WTC11 (cell line): ENCODE data around the gene TNNI3K.

Experiments used
- TF ChIP-seq, protein P1 (sequence below): sonication (generic); formaldehyde crosslinking; IDR thresholded peaks from 2 replicates; pipeline ENCODE4 v1.8.1; 2023; ENCODE audit warnings: mild to moderate bottlenecking, missing genetic modification reagents, moderate library complexity
- TF ChIP-seq, protein P2 (sequence below): sonication (generic); formaldehyde crosslinking; IDR thresholded peaks from 2 replicates; pipeline ENCODE4 v1.8.1; 2023; ENCODE audit warnings: mild to moderate bottlenecking, missing genetic modification reagents, borderline replicate concordance
- TF ChIP-seq, protein P3 (sequence below): fragments of 200-600 bp; IDR thresholded peaks from 2 replicates; pipeline ENCODE4 v1.8.0; 2022; ENCODE audit warnings: antibody characterized with exemption
- TF ChIP-seq, protein P4 (sequence below): sonication (generic); formaldehyde crosslinking; IDR thresholded peaks from 2 replicates; pipeline ENCODE4 v1.8.0; 2022; ENCODE audit warnings: mild to moderate bottlenecking, missing genetic modification reagents
- TF ChIP-seq, protein P5 (sequence below): sonication (generic); formaldehyde crosslinking; conservative IDR thresholded peaks from 2 replicates; pipeline ENCODE4 v1.8.1; 2022; ENCODE audit warnings: mild to moderate bottlenecking, missing genetic modification reagents

DNA sequence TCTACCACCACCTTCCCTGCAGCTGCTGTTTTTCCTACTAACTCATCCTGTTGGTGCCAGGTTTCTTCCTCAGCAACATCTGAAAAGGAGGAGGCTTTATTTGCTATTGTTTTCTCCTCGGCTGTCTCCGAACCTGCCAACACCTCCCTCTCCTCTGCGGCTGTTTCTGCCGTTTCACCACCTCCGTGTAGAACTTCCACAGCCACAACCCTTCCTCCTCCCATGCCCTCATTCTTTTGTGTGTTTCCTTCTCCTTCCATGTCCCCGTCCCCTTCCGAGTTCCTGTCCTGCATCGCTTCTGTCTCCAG, 336.3 kb downstream of the TNNI3K start:
- TF ChIP-seq, protein P1, sequence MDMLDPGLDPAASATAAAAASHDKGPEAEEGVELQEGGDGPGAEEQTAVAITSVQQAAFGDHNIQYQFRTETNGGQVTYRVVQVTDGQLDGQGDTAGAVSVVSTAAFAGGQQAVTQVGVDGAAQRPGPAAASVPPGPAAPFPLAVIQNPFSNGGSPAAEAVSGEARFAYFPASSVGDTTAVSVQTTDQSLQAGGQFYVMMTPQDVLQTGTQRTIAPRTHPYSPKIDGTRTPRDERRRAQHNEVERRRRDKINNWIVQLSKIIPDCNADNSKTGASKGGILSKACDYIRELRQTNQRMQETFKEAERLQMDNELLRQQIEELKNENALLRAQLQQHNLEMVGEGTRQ (CRISPR knock-in tag), result no peak
- TF ChIP-seq, protein P2, sequence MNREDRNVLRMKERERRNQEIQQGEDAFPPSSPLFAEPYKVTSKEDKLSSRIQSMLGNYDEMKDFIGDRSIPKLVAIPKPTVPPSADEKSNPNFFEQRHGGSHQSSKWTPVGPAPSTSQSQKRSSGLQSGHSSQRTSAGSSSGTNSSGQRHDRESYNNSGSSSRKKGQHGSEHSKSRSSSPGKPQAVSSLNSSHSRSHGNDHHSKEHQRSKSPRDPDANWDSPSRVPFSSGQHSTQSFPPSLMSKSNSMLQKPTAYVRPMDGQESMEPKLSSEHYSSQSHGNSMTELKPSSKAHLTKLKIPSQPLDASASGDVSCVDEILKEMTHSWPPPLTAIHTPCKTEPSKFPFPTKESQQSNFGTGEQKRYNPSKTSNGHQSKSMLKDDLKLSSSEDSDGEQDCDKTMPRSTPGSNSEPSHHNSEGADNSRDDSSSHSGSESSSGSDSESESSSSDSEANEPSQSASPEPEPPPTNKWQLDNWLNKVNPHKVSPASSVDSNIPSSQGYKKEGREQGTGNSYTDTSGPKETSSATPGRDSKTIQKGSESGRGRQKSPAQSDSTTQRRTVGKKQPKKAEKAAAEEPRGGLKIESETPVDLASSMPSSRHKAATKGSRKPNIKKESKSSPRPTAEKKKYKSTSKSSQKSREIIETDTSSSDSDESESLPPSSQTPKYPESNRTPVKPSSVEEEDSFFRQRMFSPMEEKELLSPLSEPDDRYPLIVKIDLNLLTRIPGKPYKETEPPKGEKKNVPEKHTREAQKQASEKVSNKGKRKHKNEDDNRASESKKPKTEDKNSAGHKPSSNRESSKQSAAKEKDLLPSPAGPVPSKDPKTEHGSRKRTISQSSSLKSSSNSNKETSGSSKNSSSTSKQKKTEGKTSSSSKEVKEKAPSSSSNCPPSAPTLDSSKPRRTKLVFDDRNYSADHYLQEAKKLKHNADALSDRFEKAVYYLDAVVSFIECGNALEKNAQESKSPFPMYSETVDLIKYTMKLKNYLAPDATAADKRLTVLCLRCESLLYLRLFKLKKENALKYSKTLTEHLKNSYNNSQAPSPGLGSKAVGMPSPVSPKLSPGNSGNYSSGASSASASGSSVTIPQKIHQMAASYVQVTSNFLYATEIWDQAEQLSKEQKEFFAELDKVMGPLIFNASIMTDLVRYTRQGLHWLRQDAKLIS (CRISPR knock-in tag), result no peak
- TF ChIP-seq, protein P3, sequence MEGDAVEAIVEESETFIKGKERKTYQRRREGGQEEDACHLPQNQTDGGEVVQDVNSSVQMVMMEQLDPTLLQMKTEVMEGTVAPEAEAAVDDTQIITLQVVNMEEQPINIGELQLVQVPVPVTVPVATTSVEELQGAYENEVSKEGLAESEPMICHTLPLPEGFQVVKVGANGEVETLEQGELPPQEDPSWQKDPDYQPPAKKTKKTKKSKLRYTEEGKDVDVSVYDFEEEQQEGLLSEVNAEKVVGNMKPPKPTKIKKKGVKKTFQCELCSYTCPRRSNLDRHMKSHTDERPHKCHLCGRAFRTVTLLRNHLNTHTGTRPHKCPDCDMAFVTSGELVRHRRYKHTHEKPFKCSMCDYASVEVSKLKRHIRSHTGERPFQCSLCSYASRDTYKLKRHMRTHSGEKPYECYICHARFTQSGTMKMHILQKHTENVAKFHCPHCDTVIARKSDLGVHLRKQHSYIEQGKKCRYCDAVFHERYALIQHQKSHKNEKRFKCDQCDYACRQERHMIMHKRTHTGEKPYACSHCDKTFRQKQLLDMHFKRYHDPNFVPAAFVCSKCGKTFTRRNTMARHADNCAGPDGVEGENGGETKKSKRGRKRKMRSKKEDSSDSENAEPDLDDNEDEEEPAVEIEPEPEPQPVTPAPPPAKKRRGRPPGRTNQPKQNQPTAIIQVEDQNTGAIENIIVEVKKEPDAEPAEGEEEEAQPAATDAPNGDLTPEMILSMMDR, result no peak
- TF ChIP-seq, protein P4, sequence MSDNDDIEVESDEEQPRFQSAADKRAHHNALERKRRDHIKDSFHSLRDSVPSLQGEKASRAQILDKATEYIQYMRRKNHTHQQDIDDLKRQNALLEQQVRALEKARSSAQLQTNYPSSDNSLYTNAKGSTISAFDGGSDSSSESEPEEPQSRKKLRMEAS (CRISPR knock-in tag), result no peak
- TF ChIP-seq, protein P5, sequence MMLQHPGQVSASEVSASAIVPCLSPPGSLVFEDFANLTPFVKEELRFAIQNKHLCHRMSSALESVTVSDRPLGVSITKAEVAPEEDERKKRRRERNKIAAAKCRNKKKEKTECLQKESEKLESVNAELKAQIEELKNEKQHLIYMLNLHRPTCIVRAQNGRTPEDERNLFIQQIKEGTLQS (CRISPR knock-in tag), result no peak
